ENCODE measurements around the gene LRRC8D.

- TF ChIP-seq EZH2 (IDR thresholded peaks at IDR 0.05; ENCODE audit: low read depth, unreplicated experiment) (no peak), EZH2phosphoT487 (IDR thresholded peaks at IDR 0.05; ENCODE audit: unreplicated experiment) (no peak), POLR2AphosphoS5 (IDR thresholded peaks at IDR 0.05; ENCODE audit: low read depth) (no peak)
- TF ChIP-seq, protein P1, sequence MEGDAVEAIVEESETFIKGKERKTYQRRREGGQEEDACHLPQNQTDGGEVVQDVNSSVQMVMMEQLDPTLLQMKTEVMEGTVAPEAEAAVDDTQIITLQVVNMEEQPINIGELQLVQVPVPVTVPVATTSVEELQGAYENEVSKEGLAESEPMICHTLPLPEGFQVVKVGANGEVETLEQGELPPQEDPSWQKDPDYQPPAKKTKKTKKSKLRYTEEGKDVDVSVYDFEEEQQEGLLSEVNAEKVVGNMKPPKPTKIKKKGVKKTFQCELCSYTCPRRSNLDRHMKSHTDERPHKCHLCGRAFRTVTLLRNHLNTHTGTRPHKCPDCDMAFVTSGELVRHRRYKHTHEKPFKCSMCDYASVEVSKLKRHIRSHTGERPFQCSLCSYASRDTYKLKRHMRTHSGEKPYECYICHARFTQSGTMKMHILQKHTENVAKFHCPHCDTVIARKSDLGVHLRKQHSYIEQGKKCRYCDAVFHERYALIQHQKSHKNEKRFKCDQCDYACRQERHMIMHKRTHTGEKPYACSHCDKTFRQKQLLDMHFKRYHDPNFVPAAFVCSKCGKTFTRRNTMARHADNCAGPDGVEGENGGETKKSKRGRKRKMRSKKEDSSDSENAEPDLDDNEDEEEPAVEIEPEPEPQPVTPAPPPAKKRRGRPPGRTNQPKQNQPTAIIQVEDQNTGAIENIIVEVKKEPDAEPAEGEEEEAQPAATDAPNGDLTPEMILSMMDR (conservative IDR thresholded peaks at IDR 0.05; ENCODE audit: low read depth in 2 of 2): no peak
Measured at GRCh38 chr1:89939693-89940438, 119.0 kb downstream of the LRRC8D start.
